OCI-LY7 (cell line): ENCODE results near the gene UQCRC1. TPM values are rescaled to one million over a fixed set of nuclear protein-coding genes. Genes with fewer than 3 reads are reported as not detected.

ENCODE experiments used
- BruUV-seq: library from RNA; stranded (reverse); fragments of 400-500 nt; replicated peaks from 2 replicates; lab custom pipeline; 2021; lab: Mats Ljungman, UMichigan
- CTCF ChIA-PET: fragments of 300-600 bp; sonication (Branson Sonifier 250); formaldehyde crosslinking; loops from one replicate; lab custom pipeline; 2022; ENCODE audit warnings: antibody characterized with exemption; ENCODE audit not compliant: unreplicated experiment; lab: Charles Lee
- POLR2A ChIA-PET: fragments of 300-600 bp; sonication (Branson Sonifier 250); formaldehyde crosslinking; loops from one replicate; lab custom pipeline; 2022; ENCODE audit warnings: antibody characterized with exemption; lab: Charles Lee
- DNase-seq: peaks from one replicate; pipeline ENCODE4 v3.0.0-alpha.2; 2015; ENCODE audit warnings: low spot score
- H2AFZ ChIP-seq: fragments of 200-600 bp; sonication (generic), shearing (Covaris generic); 2 replicates; pipeline ENCODE4 v1.6.1; 2014; ENCODE audit warnings: mild to moderate bottlenecking, antibody characterized with exemption, low read length, moderate library complexity
- H3K27ac ChIP-seq: fragments of 200-600 bp; sonication (generic); 2 replicates; pipeline ENCODE4 v1.5.1; 2014; ENCODE audit warnings: mixed run types, low read depth, mild to moderate bottlenecking, moderate library complexity, low read length, inconsistent platforms; ENCODE audit not compliant: poor library complexity, severe bottlenecking
- H3K36me3 ChIP-seq: fragments of 200-600 bp; sonication (generic); 2 replicates; pipeline ENCODE4 v1.6.1; 2014; ENCODE audit warnings: mild to moderate bottlenecking, antibody characterized with exemption, low read length, moderate library complexity, mixed read lengths; ENCODE audit not compliant: insufficient read depth
- H3K4me1 ChIP-seq: fragments of 200-600 bp; sonication (generic); 2 replicates; pipeline ENCODE4 v1.5.1; 2014; ENCODE audit warnings: mild to moderate bottlenecking, low read length; ENCODE audit not compliant: insufficient read depth, poor library complexity, severe bottlenecking
- H3K4me2 ChIP-seq: fragments of 200-600 bp; sonication (generic); 2 replicates; pipeline ENCODE4 v1.6.1; 2014; ENCODE audit warnings: mild to moderate bottlenecking, low read length
- H3K4me3 ChIP-seq: fragments of 200-600 bp; sonication (generic); 2 replicates; pipeline ENCODE4 v1.5.1; 2014; ENCODE audit warnings: mild to moderate bottlenecking, low read depth, low read length; ENCODE audit not compliant: poor library complexity, severe bottlenecking
- H3K79me2 ChIP-seq: fragments of 200-600 bp; sonication (generic); 2 replicates; pipeline ENCODE4 v1.6.1; 2016; ENCODE audit warnings: low read depth, mild to moderate bottlenecking, low read length, moderate library complexity, mixed read lengths; ENCODE audit not compliant: insufficient read depth
- H3K9me2 ChIP-seq: fragments of 200-600 bp; sonication (generic); 2 replicates; pipeline ENCODE4 v1.6.1; 2016; ENCODE audit warnings: mild to moderate bottlenecking, low read length, mixed read lengths; ENCODE audit not compliant: insufficient read depth
- H3K9me3 ChIP-seq: fragments of 200-600 bp; sonication (generic); 2 replicates; pipeline ENCODE4 v1.6.1; 2014; ENCODE audit warnings: mild to moderate bottlenecking, mixed run types, low read length, mixed read lengths
- H4K20me1 ChIP-seq: fragments of 200-600 bp; sonication (generic); 2 replicates; pipeline ENCODE4 v1.6.1; 2014; ENCODE audit warnings: mild to moderate bottlenecking, antibody characterized with exemption, low read length, moderate library complexity, mixed read lengths; ENCODE audit not compliant: insufficient read depth
- EZH2phosphoT487 ChIP-seq: fragments of 200-600 bp; sonication (generic); IDR thresholded peaks from 2 replicates; pipeline ENCODE4 v1.6.1; 2018; ENCODE audit warnings: low read depth, borderline replicate concordance, mild to moderate bottlenecking, mixed run types, antibody characterized with exemption, low read length, moderate library complexity, mixed read lengths
- intact Hi-C: fragments of 100-400 bp; cut with micrococcal nuclease; formaldehyde crosslinking; loops from one replicate; pipeline ENCODE4 v1.10.0; 2022; ENCODE audit not compliant: unreplicated experiment
- total RNA-seq, 2 experiments: library from RNA; depleted of rRNA in 1 of 2; stranded (reverse); fragments of >200 nt in 1 of 2; shearing (Covaris generic) in 1 of 2; gene quantifications; 2 replicates each; pipeline ENCODE4 v1.2.3, GENCODE V29; 2014 to 2022
- TF ChIP-seq, protein P1 (sequence below): fragments of 200-600 bp; sonication (generic); conservative IDR thresholded peaks from 2 replicates; pipeline ENCODE4 v1.5.1; 2014; ENCODE audit warnings: mild to moderate bottlenecking, antibody characterized with exemption, low read length, moderate library complexity, mixed read lengths

Gene UQCRC1
- total RNA-seq, 2 experiments from 2014 or later, result 125 to 194 TPM

DNA sequence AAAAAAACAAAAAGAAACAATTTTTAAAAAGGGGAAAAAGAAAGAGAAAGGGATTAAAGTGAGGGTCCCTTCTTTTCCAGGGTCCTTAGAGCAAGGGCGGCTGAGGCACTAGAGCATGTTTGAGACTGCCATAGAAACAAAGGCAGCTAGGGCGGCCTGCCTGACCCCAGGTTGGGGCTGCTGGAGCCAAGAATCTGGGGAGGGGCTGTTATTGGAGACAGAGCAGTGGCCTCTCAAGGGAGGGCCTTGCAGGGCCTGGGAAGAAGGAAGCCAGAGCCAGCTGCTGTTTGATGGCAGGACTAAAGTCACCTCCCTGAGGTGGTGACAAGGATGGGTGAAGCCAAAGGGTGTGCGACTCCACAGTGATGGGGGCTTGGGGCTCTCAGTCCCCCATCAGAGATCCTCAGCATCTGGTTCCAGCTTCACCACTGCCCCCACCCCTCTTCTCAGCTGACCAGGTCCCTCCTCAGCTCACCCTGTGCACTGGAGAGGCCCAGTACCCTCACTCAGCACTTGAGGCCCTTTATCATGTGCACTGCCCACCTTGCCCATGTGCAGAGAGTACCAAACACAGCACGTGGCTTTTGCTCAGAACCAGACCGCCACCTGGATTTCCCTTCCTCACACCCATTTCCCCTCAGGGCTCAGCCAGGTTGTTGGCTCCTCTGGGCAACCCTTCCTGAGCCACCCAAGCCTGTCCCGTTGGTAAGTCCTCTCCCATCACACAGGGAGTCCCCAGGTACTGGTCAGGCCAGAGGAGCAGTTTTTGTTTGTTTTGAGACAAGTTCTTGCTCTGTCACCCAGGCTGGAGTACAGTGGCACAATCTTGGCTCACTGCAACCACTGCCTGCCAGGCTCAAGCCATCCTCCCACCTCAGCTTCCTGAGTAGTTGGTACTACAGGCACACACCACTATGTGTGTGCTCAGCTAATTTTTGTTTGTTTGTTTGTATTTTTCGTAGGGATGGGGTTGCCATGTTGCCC lies 10.4 kb upstream of the UQCRC1 start:
- POLR2A ChIA-PET, result interaction anchor here (1.5 kb wide), 1 partner anchor 16 kb away, joined by 4 read pairs; no protein-coding TSS in a partner anchor
- no peaks in the 10 kb centered on the region for H3K79me2 ChIP-seq
- peaks cover 20% of the 10 kb centered on the region for H3K9me3 ChIP-seq
- no peak overlapping the region for H2AFZ ChIP-seq
- no peak overlapping the region for H3K27ac ChIP-seq
- BruUV-seq, result no TSS peak
- H3K4me2 ChIP-seq, result no peak overlapping the region
- CTCF ChIA-PET, result no interaction called here
- TF ChIP-seq, protein P1, sequence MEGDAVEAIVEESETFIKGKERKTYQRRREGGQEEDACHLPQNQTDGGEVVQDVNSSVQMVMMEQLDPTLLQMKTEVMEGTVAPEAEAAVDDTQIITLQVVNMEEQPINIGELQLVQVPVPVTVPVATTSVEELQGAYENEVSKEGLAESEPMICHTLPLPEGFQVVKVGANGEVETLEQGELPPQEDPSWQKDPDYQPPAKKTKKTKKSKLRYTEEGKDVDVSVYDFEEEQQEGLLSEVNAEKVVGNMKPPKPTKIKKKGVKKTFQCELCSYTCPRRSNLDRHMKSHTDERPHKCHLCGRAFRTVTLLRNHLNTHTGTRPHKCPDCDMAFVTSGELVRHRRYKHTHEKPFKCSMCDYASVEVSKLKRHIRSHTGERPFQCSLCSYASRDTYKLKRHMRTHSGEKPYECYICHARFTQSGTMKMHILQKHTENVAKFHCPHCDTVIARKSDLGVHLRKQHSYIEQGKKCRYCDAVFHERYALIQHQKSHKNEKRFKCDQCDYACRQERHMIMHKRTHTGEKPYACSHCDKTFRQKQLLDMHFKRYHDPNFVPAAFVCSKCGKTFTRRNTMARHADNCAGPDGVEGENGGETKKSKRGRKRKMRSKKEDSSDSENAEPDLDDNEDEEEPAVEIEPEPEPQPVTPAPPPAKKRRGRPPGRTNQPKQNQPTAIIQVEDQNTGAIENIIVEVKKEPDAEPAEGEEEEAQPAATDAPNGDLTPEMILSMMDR, result no peak
- no peak for TF ChIP-seq EZH2phosphoT487
- intact Hi-C loops, result no loop called here
- DNase-seq, result no peak
- H3K36me3 ChIP-seq, result no peaks in the 10 kb centered on the region
- H3K4me3 ChIP-seq, result no peak overlapping the region
- no peaks in the 10 kb centered on the region for H4K20me1 ChIP-seq
- H3K9me2 ChIP-seq, result no peaks in the 10 kb centered on the region
- peaks cover 9% of the 10 kb centered on the region for H3K4me1 ChIP-seq

GRCh38 chr3:48617559-48617958 lies 8.1 kb upstream of the UQCRC1 start:
- H3K4me1 ChIP-seq, result no peaks in the 10 kb centered on the region
- intact Hi-C loops, result no loop called here
- no peak overlapping the region for H3K4me2 ChIP-seq
- no peaks in the 10 kb centered on the region for H3K9me2 ChIP-seq
- no peaks in the 10 kb centered on the region for H4K20me1 ChIP-seq
- H3K79me2 ChIP-seq, result no peaks in the 10 kb centered on the region
- H2AFZ ChIP-seq, result no peak overlapping the region
- CTCF ChIA-PET, result no interaction called here
- H3K4me3 ChIP-seq, result no peak overlapping the region
- no peak for DNase-seq
- POLR2A ChIA-PET, result no interaction called here
- no TSS peak for BruUV-seq
- H3K36me3 ChIP-seq, result no peaks in the 10 kb centered on the region
- H3K27ac ChIP-seq, result no peak overlapping the region
- H3K9me3 ChIP-seq, result peaks cover 20% of the 10 kb centered on the region
- no peak for TF ChIP-seq EZH2phosphoT487
- TF ChIP-seq, protein P1, result no peak
